Endothelial cell of umbilical vein (primary cell): Measurements from ENCODE around the gene SULT1C4.

Experiments
- CTCF ChIP-seq, 2 donors: IDR thresholded peaks; 1 replicate in 1 of 2; 2 replicates in 1 of 2; pipeline ENCODE4 v1.5.1; 2011; ENCODE audit warnings: low read length in 2 of 2, mild to moderate bottlenecking in 2 of 2, moderate library complexity in 2 of 2, control low read depth in 1 of 2, inconsistent platforms in 1 of 2, low read depth in 1 of 2; ENCODE audit not compliant: insufficient read depth in 1 of 2; ENCODE audit errors: extremely low read depth in 1 of 2
- EZH2 ChIP-seq: IDR thresholded peaks from 2 replicates; pipeline ENCODE4 v1.6.1; 2012; ENCODE audit warnings: borderline replicate concordance, low read depth, mild to moderate bottlenecking, moderate library complexity, low read length, inconsistent platforms; ENCODE audit not compliant: severe bottlenecking
- FOS ChIP-seq: IDR thresholded peaks from 2 replicates; pipeline ENCODE4 v1.6.1; 2011; ENCODE audit warnings: mild to moderate bottlenecking, low read length, moderate library complexity, borderline replicate concordance; ENCODE audit not compliant: insufficient read depth
- GATA2 ChIP-seq: IDR thresholded peaks from 2 replicates; pipeline ENCODE4 v1.7.0; 2011; ENCODE audit warnings: low read depth, mild to moderate bottlenecking, moderate library complexity, mixed read lengths, low read length; ENCODE audit not compliant: insufficient read length, insufficient read depth
- JUN ChIP-seq: IDR thresholded peaks from 2 replicates; pipeline ENCODE4 v1.6.1; 2011; ENCODE audit warnings: borderline replicate concordance, low read depth; ENCODE audit not compliant: insufficient read length, insufficient read depth
- MYC ChIP-seq: IDR thresholded peaks from one replicate; pipeline ENCODE4 v1.6.1; 2011; ENCODE audit warnings: mild to moderate bottlenecking, low read depth, low read length
- POLR2A ChIP-seq: IDR thresholded peaks from 2 replicates; pipeline ENCODE4 v1.6.1; 2012; ENCODE audit warnings: low read depth, mild to moderate bottlenecking, control low read depth, low read length
- POLR2AphosphoS5 ChIP-seq: IDR thresholded peaks from 2 replicates; pipeline ENCODE4 v1.6.1; 2012; ENCODE audit warnings: low read depth, mild to moderate bottlenecking, control low read depth, low read length, moderate library complexity; ENCODE audit not compliant: insufficient read depth
- TF ChIP-seq, protein P1 (sequence below): IDR thresholded peaks from 2 replicates; pipeline ENCODE4 v1.6.1; 2011; ENCODE audit not compliant: insufficient read depth, insufficient read length

GRCh38 chr2:108369153-108369552 is 8.6 kb upstream of the SULT1C4 start:
- TF ChIP-seq POLR2A (no peak), CTCF (IDR thresholded peaks at IDR 0.05; ENCODE audit: extremely low read depth in 1 of 2, insufficient read depth in 1 of 2, low read depth in 1 of 2, low read length in 2 of 2) (no peak), POLR2AphosphoS5 (no peak), EZH2 (no peak), MYC (no peak), GATA2 (no peak), JUN (no peak), FOS (no peak)
- TF ChIP-seq, protein P1, sequence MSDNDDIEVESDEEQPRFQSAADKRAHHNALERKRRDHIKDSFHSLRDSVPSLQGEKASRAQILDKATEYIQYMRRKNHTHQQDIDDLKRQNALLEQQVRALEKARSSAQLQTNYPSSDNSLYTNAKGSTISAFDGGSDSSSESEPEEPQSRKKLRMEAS = no peak
